ENCODE results near the gene PNPLA5.
A peak's percentile ranks its signal among the peaks of the same experiment; 100 is the strongest.

PNPLA5 gene

GRCh38 chr22:43829904-43830851, 61.6 kb downstream of the PNPLA5 start:
- H3K4me3 ChIP-seq (replicated peaks in 1 of 2; ENCODE audit: low read depth in 2 of 2, low read length in 2 of 2) = no peak overlapping the region
- DNase-seq (ENCODE audit: low read depth in 2 of 2) = peak; percentile 43 to 73
- TF ChIP-seq CTCF (IDR thresholded peaks at IDR 0.05; ENCODE audit: low read depth, low read length) = no peak

Measured in cardiac fibroblast (primary cell).